GM12892 (cell line): ENCODE results near the gene TRPM4. TPM values are rescaled to one million over a fixed set of nuclear protein-coding genes. Genes with fewer than 3 reads are reported as not detected.

Experiments used
- DNase-seq: peaks from one replicate; pipeline ENCODE4 v3.0.0; 2011; ENCODE audit not compliant: insufficient read length
- FAIRE-seq: peaks from 2 replicates; lab custom pipeline; 2011; peaks lifted over from hg19 to GRCh38; lab: Jason Lieb, UNC
- POLR2A ChIP-seq: IDR thresholded peaks from 2 replicates; pipeline ENCODE4 v1.6.1; 2011; ENCODE audit warnings: low read depth, low read length, control low read depth
- POLR2AphosphoS5 ChIP-seq: IDR thresholded peaks from 2 replicates; pipeline ENCODE4 v1.6.1; 2011; ENCODE audit warnings: low read depth, low read length, control low read depth
- TAF1 ChIP-seq: IDR thresholded peaks from 2 replicates; pipeline ENCODE4 v1.6.1; 2011; ENCODE audit warnings: low read depth, mild to moderate bottlenecking, control low read depth, low read length, borderline replicate concordance
- polyA plus RNA-seq: library from polyadenylated mRNA; unstranded; fragments of >200 nt; gene quantifications from one replicate; pipeline ENCODE4 v1.2.1, GENCODE V29; 2012; ENCODE audit warnings: missing spikeins, inconsistent platforms; ENCODE audit not compliant: missing spikeins

Gene TRPM4
- not detected for polyA plus RNA-seq

- DNase-seq, result no peak
- no peak for TF ChIP-seq TAF1
- TF ChIP-seq POLR2AphosphoS5, result no peak
- TF ChIP-seq POLR2A, result no peak
- no peak for FAIRE-seq
Measured at GRCh38 chr19:49157445-49158224, at the start of gene TRPM4. Gene TRPM4, plus strand, starts transcription at chr19:49157792. Its CDS starts 75 bp downstream, at chr19:49157867.

GRCh38 chr19:49109051-49109450, 48.5 kb upstream of the TRPM4 start:
- no peak for FAIRE-seq
- no peak for DNase-seq
- TF ChIP-seq TAF1, result no peak
- no peak for TF ChIP-seq POLR2AphosphoS5
- peak; percentile 51 for TF ChIP-seq POLR2A

- TF ChIP-seq TAF1 (no peak), POLR2AphosphoS5 (no peak; the same call in 1 of the 2 replicates), POLR2A (no peak)
- no peak for FAIRE-seq
- no peak for DNase-seq
Measured at GRCh38 chr19:49109569-49110233, 47.9 kb upstream of the TRPM4 start.

- no peak for TF ChIP-seq TAF1
- TF ChIP-seq POLR2AphosphoS5, result no peak
- TF ChIP-seq POLR2A, result no peak
- DNase-seq, result no peak
Measured at GRCh38 chr19:49110567-49110966, 47.0 kb upstream of the TRPM4 start.

GRCh38 chr19:49111218-49111998, 46.2 kb upstream of the TRPM4 start:
- DNase-seq (no peak), FAIRE-seq (no peak)
- TF ChIP-seq POLR2AphosphoS5, result no peak
- TF ChIP-seq POLR2A, result 0 out of 2 replicates have a peak, but pooled peaks have one; percentile 24
- TF ChIP-seq TAF1, result no peak

More at GRCh38 chr19:49110567-49110966, 47.0 kb upstream of the TRPM4 start:
- FAIRE-seq, result no peak

GRCh38 chr19:49113762-49114629, 43.6 kb upstream of the TRPM4 start, which contains the start of gene LIN7B:
Gene LIN7B, plus strand, starts transcription at chr19:49114370. Its CDS starts 35 bp downstream, at chr19:49114405.
- FAIRE-seq (peak; percentile 78), DNase-seq (peak; percentile 93)
- TF ChIP-seq POLR2A (no peak), TAF1 (no peak), POLR2AphosphoS5 (no peak)

- FAIRE-seq (no peak), DNase-seq (no peak)
- no peak for TF ChIP-seq POLR2AphosphoS5
- TF ChIP-seq POLR2A, result no peak
- TF ChIP-seq TAF1, result no peak
Measured at GRCh38 chr19:49114630-49115363, 42.8 kb upstream of the TRPM4 start.

- FAIRE-seq (no peak), DNase-seq (no peak)
- no peak for TF ChIP-seq POLR2A
- no peak for TF ChIP-seq POLR2AphosphoS5
- TF ChIP-seq TAF1, result no peak
Measured at GRCh38 chr19:49116544-49116943, 41.0 kb upstream of the TRPM4 start.

- DNase-seq (no peak), FAIRE-seq (no peak)
- TF ChIP-seq TAF1 (no peak), POLR2AphosphoS5 (no peak), POLR2A (no peak)
Measured at GRCh38 chr19:49117677-49118564, 39.7 kb upstream of the TRPM4 start.
